ENCODE measurements around the gene RREB1.
A peak's percentile ranks its signal among the peaks of the same experiment; 100 is the strongest.

Gene RREB1

GRCh38 chr6:7110092-7110792 lies 2.5 kb downstream of the RREB1 start:
- peaks cover 5% of the 10 kb centered on the region for H3K27me3 Mint-ChIP-seq (ENCODE audit: low read depth, poor library complexity)
- TF ChIP-seq CTCF (IDR thresholded peaks at IDR 0.05): no peak
- peak overlapping the region; percentile 89 for H3K4me3 Mint-ChIP-seq
- no peaks in the 10 kb centered on the region for H3K36me3 Mint-ChIP-seq (ENCODE audit: low read depth)
- no peak for DNase-seq
- no peak overlapping the region for H3K27ac Mint-ChIP-seq
- H3K9me3 Mint-ChIP-seq: no peaks in the 10 kb centered on the region
- peaks cover 71% of the 10 kb centered on the region for H3K4me1 Mint-ChIP-seq

- no peak for DNase-seq
- Mint-ChIP-seq H3K27ac (no peak overlapping the region), H3K36me3 (ENCODE audit: low read depth) (no peaks in the 10 kb centered on the region), H3K4me1 (peaks cover 75% of the 10 kb centered on the region), H3K4me3 (no peak overlapping the region), H3K27me3 (ENCODE audit: low read depth, poor library complexity) (peaks cover 5% of the 10 kb centered on the region), H3K9me3 (no peaks in the 10 kb centered on the region)
- TF ChIP-seq CTCF (IDR thresholded peaks at IDR 0.05): no peak
Measured at GRCh38 chr6:7111095-7111690, 3.4 kb downstream of the RREB1 start.

- H3K27me3 Mint-ChIP-seq (ENCODE audit: low read depth, poor library complexity): no peaks in the 10 kb centered on the region
- no peaks in the 10 kb centered on the region for H3K36me3 Mint-ChIP-seq (ENCODE audit: low read depth)
- no peak overlapping the region for H3K27ac Mint-ChIP-seq
- peak overlapping the region; percentile 54 for H3K4me3 Mint-ChIP-seq
- TF ChIP-seq CTCF (IDR thresholded peaks at IDR 0.05): no peak
- no peak for DNase-seq
- no peaks in the 10 kb centered on the region for H3K9me3 Mint-ChIP-seq
- peaks cover 72% of the 10 kb centered on the region for H3K4me1 Mint-ChIP-seq
Measured at GRCh38 chr6:7112171-7112570, 4.4 kb downstream of the RREB1 start.

DNA sequence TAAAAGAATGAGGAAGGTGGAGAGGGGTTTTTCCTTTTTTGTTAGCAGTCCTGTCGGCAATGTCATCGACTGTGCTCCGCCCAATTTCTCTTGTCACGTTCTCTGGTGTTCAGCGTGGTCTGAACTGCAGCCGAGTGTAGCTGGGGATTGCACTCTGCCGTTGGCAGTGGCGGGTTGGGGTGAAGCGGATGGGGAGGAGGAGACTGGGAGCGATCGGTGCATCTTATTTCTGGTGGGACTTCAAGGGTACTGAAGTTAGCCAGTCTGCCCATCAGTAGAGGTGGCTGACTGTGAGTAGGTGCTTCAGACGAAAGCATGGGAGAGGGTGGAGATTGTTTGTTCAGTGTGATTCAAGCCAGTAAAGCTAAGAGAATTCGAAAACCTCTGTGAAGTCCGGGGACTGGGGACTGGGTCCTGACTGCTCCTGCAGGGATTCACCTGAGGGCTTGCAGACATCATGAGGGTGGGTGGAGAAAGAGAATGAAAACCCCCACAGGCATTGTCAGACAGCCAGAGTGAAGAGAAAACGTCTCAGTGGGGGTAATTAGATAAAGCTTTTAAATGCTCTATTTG lies 5.1 kb downstream of the RREB1 start:
- DNase-seq: peak; percentile 29
- Mint-ChIP-seq H3K9me3 (no peaks in the 10 kb centered on the region), H3K4me3 (peak overlapping the region; percentile 54), H3K27me3 (ENCODE audit: low read depth, poor library complexity) (no peaks in the 10 kb centered on the region), H3K27ac (no peak overlapping the region), H3K4me1 (peaks cover 72% of the 10 kb centered on the region), H3K36me3 (ENCODE audit: low read depth) (no peaks in the 10 kb centered on the region)
- no peak for TF ChIP-seq CTCF (IDR thresholded peaks at IDR 0.05)

DNA sequence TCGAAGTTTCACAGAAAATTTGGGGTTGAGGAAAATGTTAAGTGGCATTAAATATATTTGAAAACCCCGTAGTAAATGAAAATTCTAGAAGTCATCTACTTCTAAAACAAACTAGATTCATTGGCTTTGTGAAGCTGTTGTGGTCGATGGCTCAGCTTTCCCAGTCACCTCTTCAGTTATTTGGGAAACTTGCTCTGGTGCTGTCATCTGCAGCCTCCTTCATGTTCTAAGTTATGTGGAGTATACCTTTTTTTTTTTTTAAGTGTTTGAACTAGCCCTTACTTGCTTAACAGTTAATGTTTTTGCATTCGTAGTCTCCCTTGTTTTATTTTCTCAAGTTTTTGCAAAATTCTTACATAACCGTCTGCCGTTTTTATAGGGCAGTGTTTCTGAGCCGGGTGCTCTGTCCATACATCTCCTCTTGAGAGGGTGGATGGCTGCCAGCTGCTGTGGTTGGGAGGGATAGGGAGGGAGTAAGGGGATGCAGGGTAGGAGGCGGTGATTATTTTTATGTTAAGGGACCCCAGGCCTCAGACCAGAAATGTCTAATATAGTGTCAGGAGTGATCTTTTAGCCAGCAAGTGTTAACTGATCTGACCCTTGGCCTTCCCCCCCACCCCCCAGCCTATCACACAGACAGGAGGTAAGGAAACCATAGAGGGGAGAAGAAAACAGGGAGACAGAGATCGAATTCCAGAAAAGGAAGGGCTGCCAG lies 7.1 kb downstream of the RREB1 start:
- Mint-ChIP-seq H3K9me3 (no peaks in the 10 kb centered on the region), H3K27ac (peak overlapping the region; percentile 77), H3K36me3 (ENCODE audit: low read depth) (peaks cover 8% of the 10 kb centered on the region), H3K4me3 (no peak overlapping the region), H3K4me1 (peaks cover 83% of the 10 kb centered on the region), H3K27me3 (ENCODE audit: low read depth, poor library complexity) (no peaks in the 10 kb centered on the region)
- DNase-seq: no peak
- no peak for TF ChIP-seq CTCF (IDR thresholded peaks at IDR 0.05)

Measured in nephron progenitor cell (in vitro differentiated cells).